Astrocyte (in vitro differentiated cells and primary cell): ENCODE results near the gene MIB1. TPM values are rescaled to one million over a fixed set of nuclear protein-coding genes. Genes with fewer than 3 reads are reported as not detected.

Experiments used
- DNase-seq: peaks from one replicate; pipeline ENCODE4 v3.0.0-alpha.2; 2010; ENCODE audit warnings: low read depth
- FAIRE-seq: peaks from 2 replicates; lab custom pipeline; 2011; peaks lifted over from hg19 to GRCh38; lab: Jason Lieb, UNC
- H2AFZ ChIP-seq: 2 replicates; pipeline ENCODE4 v1.6.0; 2012; ENCODE audit warnings: low read depth, low read length, inconsistent platforms
- H3K27ac ChIP-seq: 2 replicates; pipeline ENCODE4 v1.5.1; 2011; ENCODE audit warnings: low read depth, low read length, inconsistent platforms
- H3K27me3 ChIP-seq: 2 replicates; pipeline ENCODE4 v1.6.0; 2011; ENCODE audit warnings: low read length, inconsistent platforms; ENCODE audit not compliant: insufficient read depth
- H3K36me3 ChIP-seq: 2 replicates; pipeline ENCODE4 v1.5.1; 2011; ENCODE audit warnings: low read length, inconsistent platforms; ENCODE audit not compliant: insufficient read depth
- H3K4me1 ChIP-seq: 2 replicates; pipeline ENCODE4 v1.5.1; 2011; ENCODE audit warnings: low read length, inconsistent platforms; ENCODE audit not compliant: insufficient read depth
- H3K4me2 ChIP-seq: 2 replicates; pipeline ENCODE4 v1.6.0; 2012; ENCODE audit warnings: low read length, inconsistent platforms
- H3K4me3 ChIP-seq: 2 replicates; pipeline ENCODE4 v1.5.1; 2011; ENCODE audit warnings: low read depth, mild to moderate bottlenecking, low read length, inconsistent platforms; ENCODE audit not compliant: insufficient read depth
- H3K79me2 ChIP-seq: 2 replicates; pipeline ENCODE4 v1.6.0; 2012; ENCODE audit warnings: mild to moderate bottlenecking, low read length, inconsistent platforms; ENCODE audit not compliant: insufficient read depth
- H3K9ac ChIP-seq: 2 replicates; pipeline ENCODE4 v1.6.0; 2012; ENCODE audit warnings: mild to moderate bottlenecking, low read length, inconsistent platforms
- H3K9me3 ChIP-seq: 2 replicates; pipeline ENCODE4 v1.5.1; 2012; ENCODE audit warnings: low read depth, mild to moderate bottlenecking, low read length, inconsistent platforms; ENCODE audit not compliant: insufficient read depth
- H4K20me1 ChIP-seq: 2 replicates; pipeline ENCODE4 v1.6.0; 2012; ENCODE audit warnings: low read length, inconsistent platforms; ENCODE audit not compliant: insufficient read depth
- H3K27ac Mint-ChIP-seq: one replicate; pipeline ENCODE4 v1.8.0; 2021; ENCODE audit warnings: mild to moderate bottlenecking, mixed read lengths; ENCODE audit not compliant: unreplicated experiment
- H3K27me3 Mint-ChIP-seq: one replicate; pipeline ENCODE4 v1.8.0; 2021; ENCODE audit warnings: low read depth, mixed read lengths; ENCODE audit not compliant: unreplicated experiment
- H3K36me3 Mint-ChIP-seq: one replicate; pipeline ENCODE4 v1.8.0; 2021; ENCODE audit warnings: low read depth, mixed read lengths; ENCODE audit not compliant: unreplicated experiment
- H3K4me1 Mint-ChIP-seq: one replicate; pipeline ENCODE4 v1.8.0; 2021; ENCODE audit warnings: low read depth, mixed read lengths; ENCODE audit not compliant: unreplicated experiment
- H3K4me3 Mint-ChIP-seq: one replicate; pipeline ENCODE4 v1.8.0; 2021; ENCODE audit warnings: mild to moderate bottlenecking, moderate library complexity, mixed read lengths; ENCODE audit not compliant: unreplicated experiment
- H3K9me3 Mint-ChIP-seq: one replicate; pipeline ENCODE4 v1.8.0; 2021; ENCODE audit warnings: mild to moderate bottlenecking, mixed read lengths; ENCODE audit not compliant: unreplicated experiment
- EZH2 ChIP-seq: IDR thresholded peaks from 2 replicates; pipeline ENCODE4 v1.6.1; 2012; ENCODE audit warnings: mild to moderate bottlenecking, low read length, inconsistent platforms; ENCODE audit not compliant: insufficient read depth
- total RNA-seq: library from RNA; stranded (reverse); gene quantifications from 2 replicates; pipeline ENCODE4 v1.2.1, GENCODE V29; 2021
- TF ChIP-seq, protein P1 (sequence below): IDR thresholded peaks from 2 replicates; pipeline ENCODE4 v1.5.1; 2011; ENCODE audit warnings: low read depth, mild to moderate bottlenecking, inconsistent platforms, low read length, moderate library complexity; ENCODE audit not compliant: insufficient read depth

Gene MIB1
- total RNA-seq, 1 donor from 2014 or later: 56.1 TPM

DNA sequence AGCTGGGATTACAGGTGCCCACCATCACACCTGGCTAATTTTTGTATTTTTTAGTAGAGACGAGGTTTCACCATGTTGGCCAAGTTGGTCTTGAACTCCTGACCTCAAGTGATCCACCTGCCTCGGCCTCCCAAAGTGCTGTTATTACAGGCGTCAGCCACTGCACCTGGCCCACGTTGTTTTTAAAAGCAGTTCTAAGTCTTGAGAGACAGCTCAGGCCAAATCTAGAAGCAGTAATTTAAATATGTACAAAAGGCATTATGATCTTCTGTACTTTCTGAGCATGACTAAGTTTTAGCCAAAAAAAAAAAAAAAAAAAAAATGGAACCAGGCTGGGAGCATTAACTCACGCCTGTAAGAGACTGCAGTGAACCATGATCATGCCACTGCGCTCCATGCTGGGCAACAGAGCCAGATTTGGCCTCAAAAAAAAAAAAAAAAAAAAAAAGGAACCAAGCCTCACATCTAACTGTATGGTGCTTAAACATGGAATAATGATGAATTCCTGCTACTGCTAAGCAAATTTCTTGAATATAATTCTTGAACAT is 40.0 kb upstream of the MIB1 start:
- Mint-ChIP-seq H3K36me3 (no peaks in the 10 kb centered on the region), H3K4me1 (peaks cover 4% of the 10 kb centered on the region), H3K9me3 (no peaks in the 10 kb centered on the region), H3K27ac (no peak overlapping the region), H3K4me3 (no peak overlapping the region), H3K27me3 (no peaks in the 10 kb centered on the region)
- no peak overlapping the region for H3K27ac ChIP-seq
- no peak overlapping the region for H3K4me3 ChIP-seq
- no peaks in the 10 kb centered on the region for H3K36me3 ChIP-seq
- H3K9ac ChIP-seq: no peak overlapping the region
- no peak for DNase-seq
- no peaks in the 10 kb centered on the region for H3K27me3 ChIP-seq
- H3K9me3 ChIP-seq: no peaks in the 10 kb centered on the region
- no peak overlapping the region for H2AFZ ChIP-seq
- no peak overlapping the region for H3K4me2 ChIP-seq
- TF ChIP-seq, protein P1, sequence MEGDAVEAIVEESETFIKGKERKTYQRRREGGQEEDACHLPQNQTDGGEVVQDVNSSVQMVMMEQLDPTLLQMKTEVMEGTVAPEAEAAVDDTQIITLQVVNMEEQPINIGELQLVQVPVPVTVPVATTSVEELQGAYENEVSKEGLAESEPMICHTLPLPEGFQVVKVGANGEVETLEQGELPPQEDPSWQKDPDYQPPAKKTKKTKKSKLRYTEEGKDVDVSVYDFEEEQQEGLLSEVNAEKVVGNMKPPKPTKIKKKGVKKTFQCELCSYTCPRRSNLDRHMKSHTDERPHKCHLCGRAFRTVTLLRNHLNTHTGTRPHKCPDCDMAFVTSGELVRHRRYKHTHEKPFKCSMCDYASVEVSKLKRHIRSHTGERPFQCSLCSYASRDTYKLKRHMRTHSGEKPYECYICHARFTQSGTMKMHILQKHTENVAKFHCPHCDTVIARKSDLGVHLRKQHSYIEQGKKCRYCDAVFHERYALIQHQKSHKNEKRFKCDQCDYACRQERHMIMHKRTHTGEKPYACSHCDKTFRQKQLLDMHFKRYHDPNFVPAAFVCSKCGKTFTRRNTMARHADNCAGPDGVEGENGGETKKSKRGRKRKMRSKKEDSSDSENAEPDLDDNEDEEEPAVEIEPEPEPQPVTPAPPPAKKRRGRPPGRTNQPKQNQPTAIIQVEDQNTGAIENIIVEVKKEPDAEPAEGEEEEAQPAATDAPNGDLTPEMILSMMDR: no peak
- TF ChIP-seq EZH2: no peak
- no peaks in the 10 kb centered on the region for H4K20me1 ChIP-seq
- no peak for FAIRE-seq
- H3K79me2 ChIP-seq: no peaks in the 10 kb centered on the region
- peaks cover 5% of the 10 kb centered on the region for H3K4me1 ChIP-seq

DNA sequence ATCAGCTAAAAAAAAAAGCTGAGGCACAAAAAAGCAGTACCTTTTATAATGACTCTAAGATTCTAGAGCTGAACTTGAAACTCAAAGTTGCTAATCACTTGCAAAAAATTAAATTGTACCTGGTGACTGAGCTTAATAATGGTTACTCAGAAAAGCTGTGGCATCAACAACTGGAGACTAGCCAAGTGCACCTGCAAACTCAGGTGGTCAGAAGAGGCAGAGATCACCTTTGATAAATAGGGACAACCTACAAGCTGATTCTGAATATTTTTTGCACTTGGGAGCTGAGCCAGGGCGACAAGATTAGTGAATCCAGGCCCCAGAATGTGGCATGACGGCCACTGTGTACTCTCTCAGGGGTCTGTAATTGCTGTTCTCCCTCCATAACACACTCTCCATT is 39.0 kb upstream of the MIB1 start:
- H3K4me1 ChIP-seq: peaks cover 5% of the 10 kb centered on the region
- H3K9me3 ChIP-seq: no peaks in the 10 kb centered on the region
- H3K4me3 ChIP-seq: no peak overlapping the region
- no peak overlapping the region for H2AFZ ChIP-seq
- no peak overlapping the region for H3K4me3 Mint-ChIP-seq
- no peaks in the 10 kb centered on the region for H3K36me3 Mint-ChIP-seq
- DNase-seq (no peak), FAIRE-seq (no peak)
- no peaks in the 10 kb centered on the region for H3K9me3 Mint-ChIP-seq
- H3K4me2 ChIP-seq: no peak overlapping the region
- peaks cover 4% of the 10 kb centered on the region for H3K4me1 Mint-ChIP-seq
- H3K27ac Mint-ChIP-seq: no peak overlapping the region
- no peak overlapping the region for H3K27ac ChIP-seq
- H3K36me3 ChIP-seq: no peaks in the 10 kb centered on the region
- no peak overlapping the region for H3K9ac ChIP-seq
- TF ChIP-seq, protein P1: no peak
- no peak for TF ChIP-seq EZH2
- H4K20me1 ChIP-seq: no peaks in the 10 kb centered on the region
- H3K79me2 ChIP-seq: no peaks in the 10 kb centered on the region
- no peaks in the 10 kb centered on the region for H3K27me3 Mint-ChIP-seq
- H3K27me3 ChIP-seq: no peaks in the 10 kb centered on the region

DNA sequence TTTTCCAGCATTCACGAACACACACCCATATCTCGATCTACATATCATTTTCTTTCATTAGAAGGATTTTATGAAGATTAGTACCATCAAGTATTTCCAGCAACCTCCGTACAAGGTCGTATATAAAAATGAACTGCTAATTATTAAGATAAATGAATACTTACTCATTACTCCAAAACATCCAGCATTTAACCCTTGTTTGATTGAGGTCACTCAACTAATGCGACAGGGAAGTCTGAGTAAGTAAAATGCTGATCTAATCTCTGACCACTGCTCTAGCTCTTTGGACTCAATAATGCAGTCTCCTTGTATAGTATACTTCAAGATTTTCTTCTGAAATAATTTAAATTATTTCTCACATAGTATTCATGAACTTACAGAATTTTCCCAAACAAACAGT is 38.0 kb upstream of the MIB1 start:
- no peaks in the 10 kb centered on the region for H3K36me3 ChIP-seq
- Mint-ChIP-seq H3K9me3 (no peaks in the 10 kb centered on the region), H3K27me3 (no peaks in the 10 kb centered on the region), H3K4me3 (peak overlapping the region; percentile 69), H3K27ac (no peak overlapping the region), H3K36me3 (no peaks in the 10 kb centered on the region), H3K4me1 (peaks cover 4% of the 10 kb centered on the region)
- H3K4me3 ChIP-seq: no peak overlapping the region
- peaks cover 5% of the 10 kb centered on the region for H3K4me1 ChIP-seq
- DNase-seq (no peak), FAIRE-seq (no peak)
- no peaks in the 10 kb centered on the region for H3K9me3 ChIP-seq
- no peak overlapping the region for H3K27ac ChIP-seq
- H3K27me3 ChIP-seq: no peaks in the 10 kb centered on the region
- no peak overlapping the region for H3K4me2 ChIP-seq
- no peak overlapping the region for H2AFZ ChIP-seq
- H3K79me2 ChIP-seq: no peaks in the 10 kb centered on the region
- no peaks in the 10 kb centered on the region for H4K20me1 ChIP-seq
- no peak overlapping the region for H3K9ac ChIP-seq
- TF ChIP-seq EZH2: no peak
- TF ChIP-seq, protein P1: no peak
